IMR-90 (cell line): ENCODE results near the gene LATS2.

Source experiments
- BHLHE40 ChIP-seq: fragments of 150-350 bp; IDR thresholded peaks from 2 replicates; pipeline ENCODE4 v1.6.1; 2016; ENCODE audit warnings: mild to moderate bottlenecking, low read depth, low read length
- CEBPB ChIP-seq: IDR thresholded peaks from 2 replicates; pipeline ENCODE4 v1.6.1; 2012; ENCODE audit warnings: low read depth, low read length, improper control_type of control experiment
- MAFK ChIP-seq: IDR thresholded peaks from 2 replicates; pipeline ENCODE4 v1.6.1; 2012; ENCODE audit warnings: low read depth, low read length, improper control_type of control experiment
- MAZ ChIP-seq: IDR thresholded peaks from 2 replicates; pipeline ENCODE4 v1.6.1; 2012; ENCODE audit warnings: low read depth, mild to moderate bottlenecking, low read length, improper control_type of control experiment, moderate library complexity, borderline replicate concordance
- MXI1 ChIP-seq: IDR thresholded peaks from 2 replicates; pipeline ENCODE4 v1.6.1; 2012; ENCODE audit warnings: low read depth, mild to moderate bottlenecking, low read length, moderate library complexity, borderline replicate concordance
- NFE2L2 ChIP-seq: fragments of 150-350 bp; IDR thresholded peaks from 2 replicates; pipeline ENCODE4 v1.6.1; 2016; ENCODE audit warnings: low read depth, mild to moderate bottlenecking, low read length
- POLR2A ChIP-seq: IDR thresholded peaks from 2 replicates; pipeline ENCODE4 v1.6.1; 2012; ENCODE audit warnings: mild to moderate bottlenecking, low read depth, low read length
- RAD21 ChIP-seq: IDR thresholded peaks from 2 replicates; pipeline ENCODE4 v1.6.1; 2012; ENCODE audit warnings: low read length, improper control_type of control experiment
- RCOR1 ChIP-seq: IDR thresholded peaks from 2 replicates; pipeline ENCODE4 v1.6.1; 2012; ENCODE audit warnings: mild to moderate bottlenecking, low read length, improper control_type of control experiment; ENCODE audit not compliant: insufficient replicate concordance
- RFX5 ChIP-seq: IDR thresholded peaks from 2 replicates; pipeline ENCODE4 v1.8.0; 2012; ENCODE audit warnings: low read depth, mild to moderate bottlenecking, low read length, moderate library complexity
- SMC3 ChIP-seq: fragments of 150-350 bp; IDR thresholded peaks from 2 replicates; pipeline ENCODE4 v1.6.1; 2016; ENCODE audit warnings: low read depth, mild to moderate bottlenecking, antibody characterized with exemption, low read length, moderate library complexity
- TF ChIP-seq, protein P1 (sequence below): conservative IDR thresholded peaks from 2 replicates; pipeline ENCODE4 v1.5.1; 2012; ENCODE audit warnings: mild to moderate bottlenecking, low read depth, low read length, improper control_type of control experiment
- TF ChIP-seq, protein P2 (sequence below): fragments of 150-350 bp; IDR thresholded peaks from 2 replicates; pipeline ENCODE4 v1.6.1; 2016; ENCODE audit warnings: low read depth, mild to moderate bottlenecking, low read length, moderate library complexity, borderline replicate concordance

DNA sequence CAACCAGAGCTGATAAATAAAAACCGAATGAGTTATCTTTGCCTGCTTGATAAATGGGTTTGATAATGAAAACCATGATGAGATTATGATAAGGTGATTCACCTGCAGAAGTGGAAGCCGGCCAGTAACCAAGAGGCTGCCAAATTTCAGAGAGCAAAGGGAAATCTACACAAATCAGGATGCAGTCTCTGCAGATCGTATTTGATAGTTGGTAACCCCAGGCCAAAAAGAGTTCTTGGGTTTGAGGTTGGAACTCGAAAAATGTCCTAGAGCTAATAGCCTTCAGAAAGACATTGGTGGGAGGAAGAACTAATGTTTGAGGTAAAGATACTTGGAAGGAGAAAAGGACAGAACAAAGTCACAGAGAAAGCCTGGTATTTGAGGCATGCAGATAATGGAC is 9.6 kb upstream of the LATS2 start:
- TF ChIP-seq RAD21 = no peak
- TF ChIP-seq, protein P1, sequence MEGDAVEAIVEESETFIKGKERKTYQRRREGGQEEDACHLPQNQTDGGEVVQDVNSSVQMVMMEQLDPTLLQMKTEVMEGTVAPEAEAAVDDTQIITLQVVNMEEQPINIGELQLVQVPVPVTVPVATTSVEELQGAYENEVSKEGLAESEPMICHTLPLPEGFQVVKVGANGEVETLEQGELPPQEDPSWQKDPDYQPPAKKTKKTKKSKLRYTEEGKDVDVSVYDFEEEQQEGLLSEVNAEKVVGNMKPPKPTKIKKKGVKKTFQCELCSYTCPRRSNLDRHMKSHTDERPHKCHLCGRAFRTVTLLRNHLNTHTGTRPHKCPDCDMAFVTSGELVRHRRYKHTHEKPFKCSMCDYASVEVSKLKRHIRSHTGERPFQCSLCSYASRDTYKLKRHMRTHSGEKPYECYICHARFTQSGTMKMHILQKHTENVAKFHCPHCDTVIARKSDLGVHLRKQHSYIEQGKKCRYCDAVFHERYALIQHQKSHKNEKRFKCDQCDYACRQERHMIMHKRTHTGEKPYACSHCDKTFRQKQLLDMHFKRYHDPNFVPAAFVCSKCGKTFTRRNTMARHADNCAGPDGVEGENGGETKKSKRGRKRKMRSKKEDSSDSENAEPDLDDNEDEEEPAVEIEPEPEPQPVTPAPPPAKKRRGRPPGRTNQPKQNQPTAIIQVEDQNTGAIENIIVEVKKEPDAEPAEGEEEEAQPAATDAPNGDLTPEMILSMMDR = no peak
- no peak for TF ChIP-seq BHLHE40
- TF ChIP-seq POLR2A = no peak
- no peak for TF ChIP-seq MAFK
- TF ChIP-seq MXI1 = no peak
- TF ChIP-seq NFE2L2 = no peak
- no peak for TF ChIP-seq CEBPB
- TF ChIP-seq RCOR1 = no peak
- no peak for TF ChIP-seq SMC3
- TF ChIP-seq MAZ = no peak
- TF ChIP-seq, protein P2, sequence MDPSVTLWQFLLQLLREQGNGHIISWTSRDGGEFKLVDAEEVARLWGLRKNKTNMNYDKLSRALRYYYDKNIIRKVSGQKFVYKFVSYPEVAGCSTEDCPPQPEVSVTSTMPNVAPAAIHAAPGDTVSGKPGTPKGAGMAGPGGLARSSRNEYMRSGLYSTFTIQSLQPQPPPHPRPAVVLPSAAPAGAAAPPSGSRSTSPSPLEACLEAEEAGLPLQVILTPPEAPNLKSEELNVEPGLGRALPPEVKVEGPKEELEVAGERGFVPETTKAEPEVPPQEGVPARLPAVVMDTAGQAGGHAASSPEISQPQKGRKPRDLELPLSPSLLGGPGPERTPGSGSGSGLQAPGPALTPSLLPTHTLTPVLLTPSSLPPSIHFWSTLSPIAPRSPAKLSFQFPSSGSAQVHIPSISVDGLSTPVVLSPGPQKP = no peak
- TF ChIP-seq RFX5 = no peak
